OCI-LY7 (cell line): ENCODE measurements around the gene TMEM41B. TPM values are rescaled to one million over a fixed set of nuclear protein-coding genes. Genes with fewer than 3 reads are reported as not detected.

Experiments
- BruUV-seq: library from RNA; stranded (reverse); fragments of 400-500 nt; replicated peaks from 2 replicates; lab custom pipeline; 2021; lab: Mats Ljungman, UMichigan
- CTCF ChIA-PET: fragments of 300-600 bp; sonication (Branson Sonifier 250); formaldehyde crosslinking; loops from one replicate; lab custom pipeline; 2022; ENCODE audit warnings: antibody characterized with exemption; ENCODE audit not compliant: unreplicated experiment; lab: Charles Lee
- POLR2A ChIA-PET: fragments of 300-600 bp; sonication (Branson Sonifier 250); formaldehyde crosslinking; loops from one replicate; lab custom pipeline; 2022; ENCODE audit warnings: antibody characterized with exemption; lab: Charles Lee
- DNase-seq: peaks from one replicate; pipeline ENCODE4 v3.0.0-alpha.2; 2015; ENCODE audit warnings: low spot score
- H2AFZ ChIP-seq: fragments of 200-600 bp; sonication (generic), shearing (Covaris generic); 2 replicates; pipeline ENCODE4 v1.6.1; 2014; ENCODE audit warnings: mild to moderate bottlenecking, antibody characterized with exemption, low read length, moderate library complexity
- H3K27ac ChIP-seq: fragments of 200-600 bp; sonication (generic); 2 replicates; pipeline ENCODE4 v1.5.1; 2014; ENCODE audit warnings: mixed run types, low read depth, mild to moderate bottlenecking, moderate library complexity, low read length, inconsistent platforms; ENCODE audit not compliant: poor library complexity, severe bottlenecking
- H3K36me3 ChIP-seq: fragments of 200-600 bp; sonication (generic); 2 replicates; pipeline ENCODE4 v1.6.1; 2014; ENCODE audit warnings: mild to moderate bottlenecking, antibody characterized with exemption, low read length, moderate library complexity, mixed read lengths; ENCODE audit not compliant: insufficient read depth
- H3K4me1 ChIP-seq: fragments of 200-600 bp; sonication (generic); 2 replicates; pipeline ENCODE4 v1.5.1; 2014; ENCODE audit warnings: mild to moderate bottlenecking, low read length; ENCODE audit not compliant: insufficient read depth, poor library complexity, severe bottlenecking
- H3K4me2 ChIP-seq: fragments of 200-600 bp; sonication (generic); 2 replicates; pipeline ENCODE4 v1.6.1; 2014; ENCODE audit warnings: mild to moderate bottlenecking, low read length
- H3K4me3 ChIP-seq: fragments of 200-600 bp; sonication (generic); 2 replicates; pipeline ENCODE4 v1.5.1; 2014; ENCODE audit warnings: mild to moderate bottlenecking, low read depth, low read length; ENCODE audit not compliant: poor library complexity, severe bottlenecking
- H3K79me2 ChIP-seq: fragments of 200-600 bp; sonication (generic); 2 replicates; pipeline ENCODE4 v1.6.1; 2016; ENCODE audit warnings: low read depth, mild to moderate bottlenecking, low read length, moderate library complexity, mixed read lengths; ENCODE audit not compliant: insufficient read depth
- H3K9me2 ChIP-seq: fragments of 200-600 bp; sonication (generic); 2 replicates; pipeline ENCODE4 v1.6.1; 2016; ENCODE audit warnings: mild to moderate bottlenecking, low read length, mixed read lengths; ENCODE audit not compliant: insufficient read depth
- H3K9me3 ChIP-seq: fragments of 200-600 bp; sonication (generic); 2 replicates; pipeline ENCODE4 v1.6.1; 2014; ENCODE audit warnings: mild to moderate bottlenecking, mixed run types, low read length, mixed read lengths
- H4K20me1 ChIP-seq: fragments of 200-600 bp; sonication (generic); 2 replicates; pipeline ENCODE4 v1.6.1; 2014; ENCODE audit warnings: mild to moderate bottlenecking, antibody characterized with exemption, low read length, moderate library complexity, mixed read lengths; ENCODE audit not compliant: insufficient read depth
- CTCF ChIP-seq: fragments of 200-600 bp; sonication (generic); conservative IDR thresholded peaks from 2 replicates; pipeline ENCODE4 v1.5.1; 2014; ENCODE audit warnings: mild to moderate bottlenecking, antibody characterized with exemption, low read length, moderate library complexity, mixed read lengths
- EZH2phosphoT487 ChIP-seq: fragments of 200-600 bp; sonication (generic); IDR thresholded peaks from 2 replicates; pipeline ENCODE4 v1.6.1; 2018; ENCODE audit warnings: low read depth, borderline replicate concordance, mild to moderate bottlenecking, mixed run types, antibody characterized with exemption, low read length, moderate library complexity, mixed read lengths
- intact Hi-C: fragments of 100-400 bp; cut with micrococcal nuclease; formaldehyde crosslinking; loops from one replicate; pipeline ENCODE4 v1.10.0; 2022; ENCODE audit not compliant: unreplicated experiment
- total RNA-seq, 2 experiments: library from RNA; depleted of rRNA in 1 of 2; stranded (reverse); fragments of >200 nt in 1 of 2; shearing (Covaris generic) in 1 of 2; gene quantifications; 2 replicates each; pipeline ENCODE4 v1.2.3, GENCODE V29; 2014 to 2022

TMEM41B gene
- total RNA-seq, 2 experiments from 2014 or later, result 44.3 to 46.9 TPM

- CTCF ChIA-PET, result no interaction called here
- POLR2A ChIA-PET, result interaction anchor here (0.7 to 1.1 kb wide), 5 partner anchors 19 to 245 kb away, joined by 3 to 6 read pairs (median 3); no protein-coding TSS in a partner anchor
These were observed 20.7 kb downstream of the TMEM41B start for GRCh38 chr11:9293646-9294045.

GRCh38 chr11:9285850-9286587, 28.4 kb downstream of the TMEM41B start:
- DNase-seq, result no peak
- Histone ChIP-seq H4K20me1 (no peaks in the 10 kb centered on the region), H3K79me2 (no peaks in the 10 kb centered on the region), H3K9me2 (no peaks in the 10 kb centered on the region), H3K36me3 (peaks cover 16% of the 10 kb centered on the region; the same call in 1 of the 2 replicates), H3K27ac (no peak overlapping the region), H3K4me1 (no peaks in the 10 kb centered on the region), H3K4me3 (no peak overlapping the region), H3K9me3 (no peaks in the 10 kb centered on the region), H2AFZ (no peak overlapping the region), H3K4me2 (no peak overlapping the region)
- no peak for TF ChIP-seq EZH2phosphoT487
- no peak for TF ChIP-seq CTCF
- ChIA-PET POLR2A (interaction anchor here (0.7 to 1.0 kb wide), 3 partner anchors 11 to 247 kb away, joined by 3 to 7 read pairs (median 4); no protein-coding TSS in a partner anchor), CTCF (interaction anchor here (0.6 kb wide), 1 partner anchor 25 kb away, joined by 3 read pairs; no protein-coding TSS in a partner anchor)
- BruUV-seq, result no TSS peak
- intact Hi-C loops, result no loop called here

More at GRCh38 chr11:9293646-9294045, 20.7 kb downstream of the TMEM41B start:
- no peak overlapping the region for H3K27ac ChIP-seq
- BruUV-seq, result no TSS peak
- no peaks in the 10 kb centered on the region for H4K20me1 ChIP-seq
- no peaks in the 10 kb centered on the region for H3K79me2 ChIP-seq
- H3K4me3 ChIP-seq, result no peak overlapping the region
- no peak overlapping the region for H3K4me2 ChIP-seq
- no peaks in the 10 kb centered on the region for H3K9me3 ChIP-seq
- H2AFZ ChIP-seq, result no peak overlapping the region
- intact Hi-C loops, result no loop called here
- no peaks in the 10 kb centered on the region for H3K4me1 ChIP-seq
- peaks cover 42% of the 10 kb centered on the region for H3K36me3 ChIP-seq
- no peaks in the 10 kb centered on the region for H3K9me2 ChIP-seq
- no peak for TF ChIP-seq EZH2phosphoT487
- no peak for TF ChIP-seq CTCF
- DNase-seq, result no peak
